ENCODE data around the gene PLEKHA1. TPM values are rescaled to one million over a fixed set of nuclear protein-coding genes. Genes with fewer than 3 reads are reported as not detected.

Gene PLEKHA1
- polyA plus RNA-seq, 4 donors = 93.3 to 105 (median 102) TPM

- DNase-seq (ENCODE audit: low read depth in 4 of 4, low spot score in 3 of 4) = no peak
These were observed 83.4 kb downstream of the PLEKHA1 start for GRCh38 chr10:122457934-122458333.

- DNase-seq (ENCODE audit: low read depth in 4 of 4, low spot score in 3 of 4) = no peak
These were observed 84.2 kb downstream of the PLEKHA1 start for GRCh38 chr10:122458693-122459092.

- DNase-seq (ENCODE audit: low read depth in 4 of 4, low spot score in 3 of 4) = no peak
These were observed 85.2 kb downstream of the PLEKHA1 start for GRCh38 chr10:122459561-122460273.

- DNase-seq (ENCODE audit: low read depth in 4 of 4, low spot score in 3 of 4) = no peak
These were observed 86.4 kb downstream of the PLEKHA1 start for GRCh38 chr10:122460891-122461293.

GRCh38 chr10:122461367-122461728 lies 86.8 kb downstream of the PLEKHA1 start, which contains the start of gene HTRA1:
TSS of gene HTRA1 (plus strand) at chr10:122461553. CDS start at chr10:122461653, 100 bp downstream.
- no peak for DNase-seq (ENCODE audit: low read depth in 4 of 4, low spot score in 3 of 4)

GRCh38 chr10:122461729-122462532 lies 87.4 kb downstream of the PLEKHA1 start:
- no peak for DNase-seq (ENCODE audit: low read depth in 4 of 4, low spot score in 3 of 4)

GRCh38 chr10:122462533-122463465 lies 88.3 kb downstream of the PLEKHA1 start:
- no peak for DNase-seq (ENCODE audit: low read depth in 4 of 4, low spot score in 3 of 4)

- DNase-seq (ENCODE audit: low read depth in 4 of 4, low spot score in 3 of 4) = no peak
These were observed 89.2 kb downstream of the PLEKHA1 start for GRCh38 chr10:122463466-122464249.

- no peak for DNase-seq (ENCODE audit: low read depth in 4 of 4, low spot score in 3 of 4)
These were observed 89.7 kb downstream of the PLEKHA1 start for GRCh38 chr10:122464250-122464510.

- DNase-seq (ENCODE audit: low read depth in 4 of 4, low spot score in 3 of 4) = no peak
These were observed 90.1 kb downstream of the PLEKHA1 start for GRCh38 chr10:122464586-122464985.

GRCh38 chr10:122465401-122466040 lies 91.0 kb downstream of the PLEKHA1 start:
- DNase-seq (ENCODE audit: low read depth in 4 of 4, low spot score in 3 of 4) = no peak

- DNase-seq (ENCODE audit: low read depth in 4 of 4, low spot score in 3 of 4) = no peak
These were observed 92.5 kb downstream of the PLEKHA1 start for GRCh38 chr10:122466951-122467381.

GRCh38 chr10:122467701-122468100 lies 93.2 kb downstream of the PLEKHA1 start:
- no peak for DNase-seq (ENCODE audit: low read depth in 4 of 4, low spot score in 3 of 4)

- no peak for DNase-seq (ENCODE audit: low read depth in 4 of 4, low spot score in 3 of 4)
These were observed 93.9 kb downstream of the PLEKHA1 start for GRCh38 chr10:122468307-122468925.

GRCh38 chr10:122468926-122469781 lies 94.6 kb downstream of the PLEKHA1 start:
- no peak for DNase-seq (ENCODE audit: low read depth in 4 of 4, low spot score in 3 of 4)

- no peak for DNase-seq (ENCODE audit: low read depth in 4 of 4, low spot score in 3 of 4)
These were observed 95.3 kb downstream of the PLEKHA1 start for GRCh38 chr10:122469848-122470247.

GRCh38 chr10:122471531-122472177 lies 97.1 kb downstream of the PLEKHA1 start:
- DNase-seq (ENCODE audit: low read depth in 4 of 4, low spot score in 3 of 4) = no peak

GRCh38 chr10:122473116-122473515 lies 98.6 kb downstream of the PLEKHA1 start:
- DNase-seq (ENCODE audit: low read depth in 4 of 4, low spot score in 3 of 4) = no peak

Measured in right renal pelvis (tissue), 4 donors.